H1 (cell line): ENCODE results near the gene ADNP. TPM values are rescaled to one million over a fixed set of nuclear protein-coding genes. Genes with fewer than 3 reads are reported as not detected.
A peak's percentile ranks its signal among the peaks of the same experiment; 100 is the strongest.

Experiments
- CTCF ChIA-PET: fragments of 300-600 bp; sonication (Branson Sonifier 250); formaldehyde crosslinking; loops from one replicate; lab custom pipeline; 2021; ENCODE audit not compliant: partially characterized antibody; lab: Charles Lee
- POLR2A ChIA-PET: fragments of 300-600 bp; sonication (Branson Sonifier 250); formaldehyde crosslinking; loops from one replicate; lab custom pipeline; 2021; ENCODE audit warnings: inconsistent platforms; ENCODE audit not compliant: partially characterized antibody; lab: Charles Lee
- DNase-seq, 2 experiments: peaks; one replicate each; pipeline versions ENCODE4 v3.0.0 to v3.0.0-alpha.2; 2010 to 2022; ENCODE audit warnings: low spot score in 2 of 2, low read depth in 1 of 2, mixed read lengths in 1 of 2
- FAIRE-seq: peaks from 2 replicates; lab custom pipeline; 2011; peaks lifted over from hg19 to GRCh38; lab: Jason Lieb, UNC
- H2AFZ ChIP-seq: 2 replicates; pipeline ENCODE4 v1.8.1; 2012; ENCODE audit warnings: low read length, inconsistent platforms
- H2AK5ac ChIP-seq: 2 replicates; pipeline ENCODE4 v1.6.1; 2013; ENCODE audit warnings: low read depth, low read length
- H2BK120ac ChIP-seq: replicated peaks from 2 replicates; pipeline ENCODE3; 2013; ENCODE audit warnings: low read depth, low read length, inconsistent platforms
- H2BK12ac ChIP-seq: 2 replicates; pipeline ENCODE4 v1.6.1; 2013; ENCODE audit warnings: low read depth, low read length
- H2BK15ac ChIP-seq: 2 replicates; pipeline ENCODE4 v1.6.1; 2013; ENCODE audit warnings: low read length
- H2BK20ac ChIP-seq: 2 replicates; pipeline ENCODE4 v1.6.1; 2013; ENCODE audit warnings: low read length
- H2BK5ac ChIP-seq: 2 replicates; pipeline ENCODE4 v1.6.1; 2013; ENCODE audit warnings: low read depth, low read length
- H3K14ac ChIP-seq: 2 replicates; pipeline ENCODE4 v1.6.1; 2013; ENCODE audit warnings: inconsistent platforms; ENCODE audit not compliant: insufficient read length
- H3K18ac ChIP-seq: 2 replicates; pipeline ENCODE4 v1.6.1; 2013; ENCODE audit warnings: low read length; ENCODE audit errors: extremely low read depth
- H3K23ac ChIP-seq: 2 replicates; pipeline ENCODE4 v1.6.1; 2013; ENCODE audit warnings: inconsistent platforms; ENCODE audit not compliant: insufficient read length
- H3K23me2 ChIP-seq: 2 replicates; pipeline ENCODE4 v1.6.1; 2013; ENCODE audit warnings: low read depth, low read length
- H3K27ac ChIP-seq: 2 replicates; pipeline ENCODE4 v1.6.1; 2011; ENCODE audit warnings: low read depth, low read length, inconsistent platforms
- H3K27me3 ChIP-seq, 4 experiments: replicated peaks in 1 of 4; 1 replicate in 1 of 4; 2 replicates in 3 of 4; pipeline versions ENCODE4 v1.6.1 to v1.8.1; 2011 to 2013; ENCODE audit warnings: low read length in 3 of 4, mild to moderate bottlenecking in 3 of 4, inconsistent platforms in 2 of 4, mixed read lengths in 2 of 4, moderate library complexity in 1 of 4; ENCODE audit not compliant: control insufficient read depth in 3 of 4, insufficient read depth in 3 of 4; ENCODE audit errors: extremely low read depth in 1 of 4
- H3K36me3 ChIP-seq, 4 experiments: 2 replicates each; pipeline versions ENCODE4 v1.6.1 to v1.8.1; 2011 to 2013; ENCODE audit warnings: mild to moderate bottlenecking in 4 of 4, low read length in 3 of 4, moderate library complexity in 2 of 4, control low read depth in 1 of 4, inconsistent platforms in 1 of 4; ENCODE audit not compliant: insufficient read depth in 4 of 4, control insufficient read depth in 2 of 4
- H3K4ac ChIP-seq: replicated peaks from 2 replicates; pipeline ENCODE3; 2013; ENCODE audit warnings: low read length, low read depth, mixed read lengths, inconsistent platforms; ENCODE audit not compliant: insufficient read length
- H3K4me1 ChIP-seq, 4 experiments: replicated peaks in 1 of 4; 1 replicate in 1 of 4; 2 replicates in 3 of 4; pipeline versions ENCODE4 v1.6.1 to v1.8.1; 2011 to 2013; ENCODE audit warnings: low read length in 3 of 4, inconsistent platforms in 2 of 4, mixed read lengths in 1 of 4; ENCODE audit not compliant: insufficient read depth in 4 of 4, control insufficient read depth in 3 of 4
- H3K4me2 ChIP-seq, 2 experiments: 2 replicates each; pipeline versions ENCODE4 v1.6.1 to v1.8.1; 2011 to 2013; ENCODE audit warnings: low read depth in 2 of 2, low read length in 2 of 2, control low read depth in 1 of 2, inconsistent platforms in 1 of 2, mild to moderate bottlenecking in 1 of 2; ENCODE audit not compliant: insufficient read depth in 1 of 2
- H3K4me3 ChIP-seq, 4 experiments: fragments of 200-600, 300-600 bp in 1 of 4; sonication (generic), shearing (Covaris generic), sonication (Bioruptor Twin) in 1 of 4; 2 replicates each; pipeline versions ENCODE4 v1.5.1 to v1.8.1; 2011 to 2016; ENCODE audit warnings: low read length in 4 of 4, low read depth in 3 of 4, control low read depth in 2 of 4, inconsistent platforms in 2 of 4, mild to moderate bottlenecking in 2 of 4, mixed read lengths in 1 of 4, moderate library complexity in 1 of 4; ENCODE audit not compliant: insufficient read depth in 2 of 4; ENCODE audit errors: extremely low read depth in 1 of 4
- H3K56ac ChIP-seq: replicated peaks from 2 replicates; pipeline ENCODE3; 2013; ENCODE audit warnings: low read depth, mild to moderate bottlenecking, mixed read lengths, low read length, inconsistent platforms; ENCODE audit not compliant: insufficient read length
- H3K79me1 ChIP-seq: 2 replicates; pipeline ENCODE4 v1.6.1; 2013; ENCODE audit warnings: low read depth, low read length, control low read depth
- H3K79me2 ChIP-seq, 2 experiments: 2 replicates each; pipeline versions ENCODE4 v1.6.1 to v1.8.1; 2012 to 2013; ENCODE audit warnings: low read length in 2 of 2, mild to moderate bottlenecking in 2 of 2, inconsistent platforms in 1 of 2; ENCODE audit not compliant: insufficient read depth in 2 of 2, control insufficient read depth in 1 of 2
- H3K9ac ChIP-seq, 4 experiments: replicated peaks in 1 of 4; 1 replicate in 1 of 4; 2 replicates in 3 of 4; pipeline versions ENCODE4 v1.6.1 to v1.8.1; 2011 to 2013; ENCODE audit warnings: low read depth in 3 of 4, low read length in 3 of 4, control low read depth in 2 of 4, mild to moderate bottlenecking in 2 of 4, moderate library complexity in 2 of 4, inconsistent platforms in 1 of 4; ENCODE audit errors: extremely low read depth in 1 of 4
- H3K9me3 ChIP-seq, 2 experiments: 2 replicates each; pipeline versions ENCODE4 v1.6.1 to v1.8.1; 2012 to 2013; ENCODE audit warnings: mild to moderate bottlenecking in 2 of 2, moderate library complexity in 2 of 2, control low read depth in 1 of 2, inconsistent platforms in 1 of 2, low read depth in 1 of 2, low read length in 1 of 2, mixed read lengths in 1 of 2; ENCODE audit not compliant: insufficient read depth in 2 of 2
- H4K20me1 ChIP-seq, 2 experiments: replicated peaks in 1 of 2; 2 replicates each; pipeline versions ENCODE3 to v1.8.1; 2011 to 2013; ENCODE audit warnings: inconsistent platforms in 2 of 2, low read length in 2 of 2, mild to moderate bottlenecking in 1 of 2; ENCODE audit not compliant: insufficient read depth in 2 of 2, control insufficient read depth in 1 of 2
- H4K5ac ChIP-seq: 2 replicates; pipeline ENCODE4 v1.6.1; 2013; ENCODE audit warnings: low read length, low read depth, mixed read lengths, inconsistent platforms; ENCODE audit not compliant: insufficient read length
- H4K8ac ChIP-seq: 2 replicates; pipeline ENCODE4 v1.8.0; 2013; ENCODE audit warnings: mild to moderate bottlenecking, moderate library complexity, low read length, inconsistent platforms; ENCODE audit not compliant: insufficient read depth; ENCODE audit errors: extremely low read depth
- H4K91ac ChIP-seq: replicated peaks from 2 replicates; pipeline ENCODE3; 2013; ENCODE audit warnings: low read length, mixed read lengths, inconsistent platforms; ENCODE audit not compliant: insufficient read length
- EZH2 ChIP-seq: fragments of 200-600 bp; sonication (generic); IDR thresholded peaks from 2 replicates; pipeline ENCODE4 v1.7.1; 2012; ENCODE audit warnings: low read depth, mild to moderate bottlenecking, moderate library complexity, low read length, inconsistent platforms; ENCODE audit not compliant: severe bottlenecking
- KDM4A ChIP-seq: IDR thresholded peaks from one replicate; pipeline ENCODE4 v1.7.1; 2012; ENCODE audit warnings: low read depth, mild to moderate bottlenecking, moderate library complexity, low read length, inconsistent platforms; ENCODE audit not compliant: severe bottlenecking
- SP1 ChIP-seq: IDR thresholded peaks from 2 replicates; pipeline ENCODE4 v1.6.1; 2011; ENCODE audit warnings: low read depth, low read length
- WGBS, 2 experiments: shearing (Covaris generic) in 1 of 2; methylation state at CpG; one replicate each; pipeline versions ENCODE4 v1.1.6 to v1.1.7; 2013 to 2015; ENCODE audit warnings: low lambda C conversion rate in 2 of 2, mixed read lengths in 2 of 2, inconsistent platforms in 1 of 2, low coverage in 1 of 2, missing lambda C conversion rate in 1 of 2; ENCODE audit not compliant: insufficient replicate concordance in 2 of 2, insufficient coverage in 1 of 2, insufficient read length in 1 of 2; ENCODE audit errors: extremely low coverage in 1 of 2, missing lambda C conversion rate in 1 of 2; 5-methylcytosine and 5-hydroxymethylcytosine counted together
- polyA plus RNA-seq, 7 experiments: library from polyadenylated mRNA; depleted of rRNA in 3 of 7; stranded (reverse) in 5 of 7; unstranded in 2 of 7; fragments of >200 nt in 5 of 7; fragments of 200-250 nt in 2 of 7; gene quantifications; 1 replicate in 5 of 7; 2 replicates in 1 of 7; 4 replicates in 1 of 7; pipeline versions ENCODE4 v1.2.1 to v1.2.3, GENCODE V29; 2011 to 2013; ENCODE audit warnings: missing spikeins in 2 of 7, mixed read lengths in 2 of 7
- total RNA-seq: library from RNA; stranded (reverse); fragmentation: NEBNext Ultra II Directional; extraction: Animal tissue kit (Norgen Biotek cat#: 25700); gene quantifications from 2 replicates; pipeline ENCODE4 v1.2.1, GENCODE V29; 2021

Gene ADNP
- total and polyA plus RNA-seq, 2 of the 8 experiments (the other 6 are each of a cell fraction or from before 2014, with no cell fraction given): 31.6 to 123 TPM

DNA sequence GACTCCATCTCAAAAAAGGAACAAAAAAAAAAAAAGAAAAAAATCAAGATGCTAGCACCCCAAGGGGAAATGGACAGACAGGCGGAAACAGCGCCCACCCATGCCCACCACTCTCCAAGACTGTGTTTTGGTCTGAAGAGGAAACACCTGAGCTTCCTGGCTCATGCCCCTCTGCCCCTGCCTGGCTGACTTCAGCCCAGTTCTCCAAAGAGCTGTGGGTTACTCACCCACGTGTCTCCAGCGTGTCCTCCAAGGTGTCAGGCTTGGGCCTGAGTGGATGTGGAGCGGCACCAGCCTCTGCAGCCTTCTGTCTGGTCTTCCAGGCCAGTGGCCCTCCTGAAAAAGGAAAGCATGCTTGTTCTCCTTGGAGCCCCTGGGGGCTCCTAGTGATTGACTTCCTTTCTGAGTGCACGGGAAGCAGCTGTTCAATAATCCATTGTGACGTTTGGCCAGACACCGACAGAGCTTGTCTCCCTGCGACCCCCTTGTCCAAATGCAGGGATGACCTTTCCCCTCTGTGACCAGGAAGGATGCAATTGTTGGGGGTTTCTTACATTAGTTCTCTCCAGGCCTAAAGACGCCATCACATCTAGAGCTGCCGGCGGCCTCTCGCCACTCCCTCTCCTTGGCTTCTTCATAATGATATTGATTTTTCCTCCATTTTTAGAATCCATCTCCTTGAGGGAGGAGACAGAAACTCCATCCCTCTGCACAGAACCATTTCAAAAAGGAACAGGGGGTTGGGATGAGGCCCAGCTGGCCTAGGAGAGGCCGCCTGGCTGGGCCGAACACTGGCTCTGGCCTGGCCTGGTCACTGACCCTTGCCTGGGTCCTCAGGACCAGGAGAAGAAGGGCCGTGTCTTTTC, 58.4 kb downstream of the ADNP start:
- Histone ChIP-seq H3K23ac (no peak overlapping the region), H3K4me2 (no peak overlapping the region), H3K9me3 (no peaks in the 10 kb centered on the region), H2BK15ac (no peak overlapping the region), H3K14ac (no peak overlapping the region), H3K36me3 (peaks cover 0 to 8% (median under 1%) of the 10 kb centered on the region in 4 experiments; a peak in 2 of 8 replicates), H2BK20ac (no peak overlapping the region), H4K8ac (no peak overlapping the region; the same call in 1 of the 2 replicates), H3K23me2 (peaks cover 3% of the 10 kb centered on the region; the same call in 1 of the 2 replicates), H4K5ac (no peak overlapping the region), H3K79me1 (no peaks in the 10 kb centered on the region), H3K27me3 (no peaks in the 10 kb centered on the region), H3K79me2 (no peaks in the 10 kb centered on the region), H3K27ac (no peak overlapping the region), H2AK5ac (peak overlapping the region; percentile 5; the same call in 1 of the 2 replicates), H2BK120ac (no peak overlapping the region), H2AFZ (no peak overlapping the region), H4K91ac (no peak overlapping the region), H2BK5ac (no peak overlapping the region), H3K4ac (no peak overlapping the region), H3K9ac (no peak overlapping the region), H3K56ac (no peak overlapping the region), H2BK12ac (no peak overlapping the region), H4K20me1 (no peaks in the 10 kb centered on the region), H3K18ac (no peak overlapping the region; the same call in 1 of the 2 replicates), H3K4me3 (no peak overlapping the region), H3K4me1 (peaks cover 6 to 25% (median 16%) of the 10 kb centered on the region in 4 experiments)
- ChIA-PET CTCF (interaction anchor here (0.6 to 1.7 kb wide), 6 partner anchors 10 to 123 kb away, joined by 3 to 5 read pairs (median 4); partner anchors contain the start of gene BCAS4), POLR2A (interaction anchor here (0.7 to 7.9 kb wide), 5 partner anchors 14 to 143 kb away, joined by 3 to 87 read pairs (median 3); no protein-coding TSS in a partner anchor)
- TF ChIP-seq KDM4A (no peak), SP1 (no peak), EZH2 (no peak)
- FAIRE-seq (no peak), DNase-seq (no peak)
- 90% methylated on average over 15 of the region's 16 CpGs; no CpG with 5 or more reads in 1 of the 2 experiments for WGBS, 2 experiments
